ENCODE measurements around the gene PTPRH. TPM values are rescaled to one million over a fixed set of nuclear protein-coding genes. Genes with fewer than 3 reads are reported as not detected.

Gene PTPRH
- total and polyA plus RNA-seq, 9 of the 15 experiments (the other 6 are each of a cell fraction or from before 2014, with no cell fraction given), result 0.87 to 34.3 (median 22.7) TPM

DNA sequence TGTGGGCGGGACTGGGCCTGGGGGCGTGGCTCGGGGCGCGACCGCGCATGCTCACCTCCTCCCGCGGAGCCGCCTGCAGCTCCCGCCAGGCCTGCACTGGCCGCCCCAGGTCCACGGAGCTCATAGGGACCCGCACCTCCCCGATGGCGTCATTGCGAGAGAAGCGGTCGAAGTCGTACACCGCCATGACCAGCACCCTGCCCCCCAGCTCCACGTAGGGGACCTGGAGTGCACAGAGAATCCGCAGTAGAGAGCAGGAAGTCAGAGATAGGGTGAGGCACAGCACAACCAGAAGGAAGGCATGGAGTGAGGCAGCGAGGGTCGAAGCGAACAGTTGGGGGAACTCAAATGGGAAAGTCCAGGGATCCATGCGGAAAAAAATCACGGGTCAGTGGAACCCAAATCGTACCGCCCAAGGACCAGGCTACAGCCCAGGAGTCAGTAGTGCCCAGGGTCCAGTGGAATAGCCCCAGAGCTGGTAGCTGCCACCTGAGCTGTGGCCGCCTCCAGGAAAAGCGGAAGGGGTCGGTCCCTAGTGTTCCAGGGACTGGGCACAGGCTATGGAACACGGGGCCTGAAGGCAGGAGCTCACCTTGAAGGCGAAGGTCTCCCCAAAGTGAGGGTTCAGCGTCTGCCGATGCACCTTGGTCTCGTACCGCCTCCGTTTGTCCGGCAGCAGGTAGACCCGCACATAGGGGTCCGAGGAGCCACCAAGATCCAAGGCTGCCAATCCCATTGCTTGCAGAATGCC is 34.0 kb downstream of the PTPRH start (continued):
- TF ChIP-seq, protein P1, sequence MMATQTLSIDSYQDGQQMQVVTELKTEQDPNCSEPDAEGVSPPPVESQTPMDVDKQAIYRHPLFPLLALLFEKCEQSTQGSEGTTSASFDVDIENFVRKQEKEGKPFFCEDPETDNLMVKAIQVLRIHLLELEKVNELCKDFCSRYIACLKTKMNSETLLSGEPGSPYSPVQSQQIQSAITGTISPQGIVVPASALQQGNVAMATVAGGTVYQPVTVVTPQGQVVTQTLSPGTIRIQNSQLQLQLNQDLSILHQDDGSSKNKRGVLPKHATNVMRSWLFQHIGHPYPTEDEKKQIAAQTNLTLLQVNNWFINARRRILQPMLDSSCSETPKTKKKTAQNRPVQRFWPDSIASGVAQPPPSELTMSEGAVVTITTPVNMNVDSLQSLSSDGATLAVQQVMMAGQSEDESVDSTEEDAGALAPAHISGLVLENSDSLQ (IDR thresholded peaks at IDR 0.05), result no peak
- TF ChIP-seq, protein P2, sequence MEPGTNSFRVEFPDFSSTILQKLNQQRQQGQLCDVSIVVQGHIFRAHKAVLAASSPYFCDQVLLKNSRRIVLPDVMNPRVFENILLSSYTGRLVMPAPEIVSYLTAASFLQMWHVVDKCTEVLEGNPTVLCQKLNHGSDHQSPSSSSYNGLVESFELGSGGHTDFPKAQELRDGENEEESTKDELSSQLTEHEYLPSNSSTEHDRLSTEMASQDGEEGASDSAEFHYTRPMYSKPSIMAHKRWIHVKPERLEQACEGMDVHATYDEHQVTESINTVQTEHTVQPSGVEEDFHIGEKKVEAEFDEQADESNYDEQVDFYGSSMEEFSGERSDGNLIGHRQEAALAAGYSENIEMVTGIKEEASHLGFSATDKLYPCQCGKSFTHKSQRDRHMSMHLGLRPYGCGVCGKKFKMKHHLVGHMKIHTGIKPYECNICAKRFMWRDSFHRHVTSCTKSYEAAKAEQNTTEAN (CRISPR knock-in tag; IDR thresholded peaks at IDR 0.05), result no peak
- TF ChIP-seq XRCC4 (IDR thresholded peaks at IDR 0.05; ENCODE audit: extremely low read depth, insufficient read depth, insufficient read length) (no peak), NFIC (IDR thresholded peaks at IDR 0.05) (peak; percentile 32; the same call in 1 of the 2 replicates), U2AF1 (optimal IDR thresholded peaks at IDR 0.05; ENCODE audit: low read depth, low read length) (no peak), CBFA2T2 (conservative IDR thresholded peaks at IDR 0.05) (no peak), PHF21A (IDR thresholded peaks at IDR 0.05; ENCODE audit: borderline replicate concordance, low read depth) (no peak), MAFG (tag; conservative IDR thresholded peaks at IDR 0.05) (no peak), MCM2 (IDR thresholded peaks at IDR 0.05; ENCODE audit: low read depth) (no peak), TEAD2 (tag; IDR thresholded peaks at IDR 0.05) (no peak), SRSF7 (optimal IDR thresholded peaks at IDR 0.05; ENCODE audit: low read depth, low read length) (no peak), LEF1 (IDR thresholded peaks at IDR 0.05) (no peak), MEIS2 (IDR thresholded peaks at IDR 0.05; ENCODE audit: partially characterized antibody) (peak; percentile 54), GTF2A2 (tag; IDR thresholded peaks at IDR 0.05) (no peak), ZNF124 (CRISPR knock-in tag; IDR thresholded peaks at IDR 0.05) (no peak), MTF1 (CRISPR knock-in tag; IDR thresholded peaks at IDR 0.05; ENCODE audit: borderline replicate concordance) (no peak)
- TF ChIP-seq, protein P3, sequence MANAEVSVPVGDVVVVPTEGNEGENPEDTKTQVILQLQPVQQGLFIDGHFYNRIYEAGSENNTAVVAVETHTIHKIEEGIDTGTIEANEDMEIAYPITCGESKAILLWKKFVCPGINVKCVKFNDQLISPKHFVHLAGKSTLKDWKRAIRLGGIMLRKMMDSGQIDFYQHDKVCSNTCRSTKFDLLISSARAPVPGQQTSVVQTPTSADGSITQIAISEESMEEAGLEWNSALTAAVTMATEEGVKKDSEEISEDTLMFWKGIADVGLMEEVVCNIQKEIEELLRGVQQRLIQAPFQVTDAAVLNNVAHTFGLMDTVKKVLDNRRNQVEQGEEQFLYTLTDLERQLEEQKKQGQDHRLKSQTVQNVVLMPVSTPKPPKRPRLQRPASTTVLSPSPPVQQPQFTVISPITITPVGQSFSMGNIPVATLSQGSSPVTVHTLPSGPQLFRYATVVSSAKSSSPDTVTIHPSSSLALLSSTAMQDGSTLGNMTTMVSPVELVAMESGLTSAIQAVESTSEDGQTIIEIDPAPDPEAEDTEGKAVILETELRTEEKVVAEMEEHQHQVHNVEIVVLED (CRISPR knock-in tag; IDR thresholded peaks at IDR 0.05), result no peak
- TF ChIP-seq, protein P4, sequence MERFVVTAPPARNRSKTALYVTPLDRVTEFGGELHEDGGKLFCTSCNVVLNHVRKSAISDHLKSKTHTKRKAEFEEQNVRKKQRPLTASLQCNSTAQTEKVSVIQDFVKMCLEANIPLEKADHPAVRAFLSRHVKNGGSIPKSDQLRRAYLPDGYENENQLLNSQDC (CRISPR knock-in tag; IDR thresholded peaks at IDR 0.05), result no peak
- TF ChIP-seq, protein P5, sequence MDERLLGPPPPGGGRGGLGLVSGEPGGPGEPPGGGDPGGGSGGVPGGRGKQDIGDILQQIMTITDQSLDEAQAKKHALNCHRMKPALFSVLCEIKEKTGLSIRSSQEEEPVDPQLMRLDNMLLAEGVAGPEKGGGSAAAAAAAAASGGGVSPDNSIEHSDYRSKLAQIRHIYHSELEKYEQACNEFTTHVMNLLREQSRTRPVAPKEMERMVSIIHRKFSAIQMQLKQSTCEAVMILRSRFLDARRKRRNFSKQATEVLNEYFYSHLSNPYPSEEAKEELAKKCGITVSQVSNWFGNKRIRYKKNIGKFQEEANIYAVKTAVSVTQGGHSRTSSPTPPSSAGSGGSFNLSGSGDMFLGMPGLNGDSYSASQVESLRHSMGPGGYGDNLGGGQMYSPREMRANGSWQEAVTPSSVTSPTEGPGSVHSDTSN (CRISPR knock-in tag; IDR thresholded peaks at IDR 0.05; ENCODE audit: low read depth), result no peak
- TF ChIP-seq, protein P5 (tag; conservative IDR thresholded peaks at IDR 0.05; ENCODE audit: low read depth), result no peak

Data from K562 (cell line).